Breast epithelium (tissue), 3 donors: ENCODE results near the gene FOXA3.

ENCODE experiments used
- POLR2A ChIP-seq: fragments of 450-650 bp; IDR thresholded peaks from one replicate; pipeline ENCODE4 v1.6.1; 2016; ENCODE audit warnings: antibody characterized with exemption, mild to moderate bottlenecking, moderate library complexity
- POLR2AphosphoS5 ChIP-seq, 3 donors: sonication (generic); formaldehyde crosslinking; IDR thresholded peaks; one replicate each; pipeline ENCODE4 v1.6.1; 2017; ENCODE audit warnings: antibody characterized with exemption in 3 of 3

DNA sequence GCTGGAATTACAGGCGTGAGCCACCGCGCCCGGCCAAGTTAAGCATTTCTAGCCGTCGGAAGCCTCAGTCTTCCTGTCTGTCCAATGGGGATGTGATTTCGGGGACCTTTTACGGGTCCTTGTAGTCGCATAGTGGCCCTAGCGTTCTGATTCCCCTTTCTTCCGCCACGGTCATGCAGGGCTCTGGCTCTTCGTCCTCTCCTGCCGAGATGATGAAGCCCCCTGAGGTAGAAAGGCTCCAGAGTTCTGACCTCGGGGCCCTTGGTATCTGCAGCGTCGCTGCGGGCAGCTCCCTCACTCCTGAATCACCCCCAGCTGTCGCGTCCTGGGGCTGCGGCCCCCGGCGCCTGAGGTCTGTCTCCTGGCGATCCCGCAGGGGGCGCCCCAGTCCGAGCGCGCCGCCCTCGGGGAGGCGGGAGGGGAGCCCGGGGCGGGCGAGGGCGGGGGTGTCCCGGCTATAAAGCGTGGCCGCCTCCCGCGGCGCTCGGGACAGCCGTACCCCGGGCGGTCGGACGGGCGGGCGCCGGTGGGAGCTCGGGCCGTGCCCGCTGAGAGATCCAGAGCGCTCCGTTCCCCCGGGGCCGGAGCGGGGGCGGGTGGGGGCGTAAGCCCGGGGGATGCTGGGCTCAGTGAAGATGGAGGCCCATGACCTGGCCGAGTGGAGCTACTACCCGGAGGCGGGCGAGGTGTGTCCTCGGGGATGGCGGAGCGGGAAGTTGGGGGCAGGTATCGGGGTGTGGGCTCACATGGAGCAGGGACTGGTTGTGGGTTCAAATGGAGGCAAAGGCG, at the start of gene FOXA3:
- no peak for TF ChIP-seq POLR2A
- TF ChIP-seq POLR2AphosphoS5 (IDR thresholded peaks at IDR 0.05) = no peak
